Thyroid gland (tissue), 4 donors: Measurements from ENCODE around the gene ARID3C. TPM values are rescaled to one million over a fixed set of nuclear protein-coding genes. Genes with fewer than 3 reads are reported as not detected.

Experiments
- DNase-seq, 2 donors: peaks; one replicate each; pipeline ENCODE4 v3.0.0-alpha.2; 2019
- H3K27ac ChIP-seq, 3 donors: fragments of 200-600 bp; sonication (generic); 1 replicate in 2 of 3; 2 replicates in 1 of 3; pipeline ENCODE4 v1.5.1; 2016 to 2019; ENCODE audit warnings: mild to moderate bottlenecking in 1 of 3, moderate library complexity in 1 of 3
- H3K27me3 ChIP-seq: fragments of 200-600 bp; sonication (generic); one replicate; pipeline ENCODE4 v1.5.1; 2019
- H3K36me3 ChIP-seq, 2 donors: fragments of 200-600 bp; sonication (generic); one replicate each; pipeline ENCODE4 v1.5.1; 2016 to 2019
- H3K4me1 ChIP-seq, 2 donors: fragments of 200-600 bp; sonication (generic); one replicate each; pipeline ENCODE4 v1.5.1; 2017 to 2019
- H3K4me3 ChIP-seq, 3 donors: fragments of 200-600 bp; sonication (generic); replicated peaks in 1 of 3; 1 replicate in 2 of 3; 2 replicates in 1 of 3; pipeline ENCODE4 v1.5.1; 2016; ENCODE audit warnings: mild to moderate bottlenecking in 1 of 3
- H3K9me3 ChIP-seq: fragments of 200-600 bp; sonication (generic); one replicate; pipeline ENCODE4 v1.5.1; 2017
- POLR2A ChIP-seq, 2 donors: fragments of 450-650 bp; IDR thresholded peaks; one replicate each; pipeline ENCODE4 v1.6.1; 2017; ENCODE audit warnings: antibody characterized with exemption in 2 of 2, mild to moderate bottlenecking in 2 of 2, moderate library complexity in 1 of 2
- WGBS, 2 donors: methylation state at CpG; one replicate each; pipeline ENCODE4 v1.1.5; 2017; 5-methylcytosine and 5-hydroxymethylcytosine counted together
- intact Hi-C: fragments of 100-400 bp; cut with DNase I; formaldehyde crosslinking; loops from one replicate; pipeline ENCODE4 v1.15.1; 2023
- total RNA-seq, 4 donors: library from RNA; depleted of rRNA; stranded (reverse); fragments of >200 nt; gene quantifications; one replicate each; pipeline ENCODE4 v1.2.3, GENCODE V29; 2016
- TF ChIP-seq, protein P1 (sequence below), 6 experiments: fragments of 200-600 bp in 3 of 6; fragments of 450-650 bp in 3 of 6; sonication (generic) in 3 of 6; IDR thresholded peaks; one replicate each; pipeline ENCODE4 v1.5.1; 2016 to 2019; ENCODE audit warnings: antibody characterized with exemption in 6 of 6, mild to moderate bottlenecking in 2 of 6, inconsistent platforms in 1 of 6, moderate library complexity in 1 of 6

Gene ARID3C
- total RNA-seq, 4 donors from 2014 or later: not detected

DNA sequence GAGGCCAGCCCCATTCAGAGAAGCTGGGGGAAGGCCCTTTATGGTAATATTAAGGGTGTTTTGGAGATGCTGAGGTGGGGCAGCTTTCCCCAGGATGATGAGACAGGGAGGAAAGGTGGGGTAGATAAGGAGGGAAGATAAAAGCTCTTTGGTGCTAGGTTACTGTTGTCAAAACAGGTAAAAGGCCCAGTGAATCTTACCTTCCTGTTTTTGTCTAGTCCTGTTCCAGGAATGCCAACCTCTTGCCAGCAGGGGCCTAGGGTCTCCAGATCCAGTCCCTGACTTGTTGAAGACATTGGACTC, 34.4 kb upstream of the ARID3C start:
- Histone ChIP-seq H3K9me3 (no peaks in the 10 kb centered on the region), H3K36me3 (no peaks in the 10 kb centered on the region), H3K27me3 (no peaks in the 10 kb centered on the region), H3K4me1 (peaks cover 4 to 19% of the 10 kb centered on the region in 2 donors), H3K4me3 (no peak overlapping the region), H3K27ac (no peak overlapping the region)
- no peak for TF ChIP-seq POLR2A (IDR thresholded peaks at IDR 0.05)
- TF ChIP-seq, protein P1, sequence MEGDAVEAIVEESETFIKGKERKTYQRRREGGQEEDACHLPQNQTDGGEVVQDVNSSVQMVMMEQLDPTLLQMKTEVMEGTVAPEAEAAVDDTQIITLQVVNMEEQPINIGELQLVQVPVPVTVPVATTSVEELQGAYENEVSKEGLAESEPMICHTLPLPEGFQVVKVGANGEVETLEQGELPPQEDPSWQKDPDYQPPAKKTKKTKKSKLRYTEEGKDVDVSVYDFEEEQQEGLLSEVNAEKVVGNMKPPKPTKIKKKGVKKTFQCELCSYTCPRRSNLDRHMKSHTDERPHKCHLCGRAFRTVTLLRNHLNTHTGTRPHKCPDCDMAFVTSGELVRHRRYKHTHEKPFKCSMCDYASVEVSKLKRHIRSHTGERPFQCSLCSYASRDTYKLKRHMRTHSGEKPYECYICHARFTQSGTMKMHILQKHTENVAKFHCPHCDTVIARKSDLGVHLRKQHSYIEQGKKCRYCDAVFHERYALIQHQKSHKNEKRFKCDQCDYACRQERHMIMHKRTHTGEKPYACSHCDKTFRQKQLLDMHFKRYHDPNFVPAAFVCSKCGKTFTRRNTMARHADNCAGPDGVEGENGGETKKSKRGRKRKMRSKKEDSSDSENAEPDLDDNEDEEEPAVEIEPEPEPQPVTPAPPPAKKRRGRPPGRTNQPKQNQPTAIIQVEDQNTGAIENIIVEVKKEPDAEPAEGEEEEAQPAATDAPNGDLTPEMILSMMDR (IDR thresholded peaks at IDR 0.05): no peak
- DNase-seq: no peak
- intact Hi-C loops: no loop called here

DNA sequence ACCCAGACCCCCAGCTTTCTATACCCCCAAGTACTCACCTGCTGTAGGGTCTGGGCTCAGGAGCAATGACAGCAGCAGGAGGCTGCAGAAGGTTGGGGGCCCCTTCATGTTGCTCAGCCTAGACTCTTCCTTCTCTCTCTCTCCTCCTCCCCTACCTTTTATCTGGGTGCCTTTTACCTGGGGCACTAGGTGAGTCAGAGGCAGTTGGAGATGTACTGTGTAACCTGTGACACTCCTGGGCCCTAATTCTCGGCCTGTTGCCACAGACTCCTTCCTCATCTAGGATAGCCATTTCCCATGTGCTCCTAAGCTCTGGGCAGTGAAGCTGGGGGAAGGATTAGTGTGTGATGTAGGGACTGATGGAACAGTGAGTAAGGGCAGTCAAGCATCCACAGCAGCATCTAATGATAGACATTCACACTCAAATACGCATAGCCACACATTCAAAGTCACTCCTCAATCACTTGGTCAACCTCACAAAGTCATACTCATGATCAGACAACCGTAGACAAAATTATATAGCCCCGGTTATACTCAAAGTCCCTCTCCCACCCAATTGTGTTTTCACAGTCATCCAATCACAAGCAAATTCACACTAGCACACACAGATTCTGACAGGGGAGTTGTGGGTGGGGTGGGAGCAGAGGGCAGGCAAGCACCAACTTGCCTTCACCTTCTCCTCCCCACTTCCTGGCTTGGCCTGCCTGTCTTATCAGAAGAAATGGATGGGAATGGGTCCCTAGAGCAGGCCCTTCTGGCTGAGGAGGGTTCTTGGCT, 33.8 kb upstream of the ARID3C start, which contains the start of gene CCL27:
CCL27 (minus strand) TSS at position 132 of the 777 bp plus-strand sequence; CDS start at position 108, 24 bp downstream.
- no peak for DNase-seq
- H3K9me3 ChIP-seq: no peaks in the 10 kb centered on the region
- no peaks in the 10 kb centered on the region for H3K36me3 ChIP-seq
- intact Hi-C loops: no loop called here
- WGBS, 2 donors: 81 to 82% methylated on average over 4 of the region's 4 CpGs
- H3K27me3 ChIP-seq: no peaks in the 10 kb centered on the region
- H3K4me1 ChIP-seq: peaks cover 4 to 19% of the 10 kb centered on the region in 2 donors
- no peak for TF ChIP-seq POLR2A (IDR thresholded peaks at IDR 0.05)
- TF ChIP-seq, protein P1 (IDR thresholded peaks at IDR 0.05): no peak
- no peak within 1 kb of the TSS for H3K27ac ChIP-seq
- H3K4me3 ChIP-seq: no peak within 1 kb of the TSS

DNA sequence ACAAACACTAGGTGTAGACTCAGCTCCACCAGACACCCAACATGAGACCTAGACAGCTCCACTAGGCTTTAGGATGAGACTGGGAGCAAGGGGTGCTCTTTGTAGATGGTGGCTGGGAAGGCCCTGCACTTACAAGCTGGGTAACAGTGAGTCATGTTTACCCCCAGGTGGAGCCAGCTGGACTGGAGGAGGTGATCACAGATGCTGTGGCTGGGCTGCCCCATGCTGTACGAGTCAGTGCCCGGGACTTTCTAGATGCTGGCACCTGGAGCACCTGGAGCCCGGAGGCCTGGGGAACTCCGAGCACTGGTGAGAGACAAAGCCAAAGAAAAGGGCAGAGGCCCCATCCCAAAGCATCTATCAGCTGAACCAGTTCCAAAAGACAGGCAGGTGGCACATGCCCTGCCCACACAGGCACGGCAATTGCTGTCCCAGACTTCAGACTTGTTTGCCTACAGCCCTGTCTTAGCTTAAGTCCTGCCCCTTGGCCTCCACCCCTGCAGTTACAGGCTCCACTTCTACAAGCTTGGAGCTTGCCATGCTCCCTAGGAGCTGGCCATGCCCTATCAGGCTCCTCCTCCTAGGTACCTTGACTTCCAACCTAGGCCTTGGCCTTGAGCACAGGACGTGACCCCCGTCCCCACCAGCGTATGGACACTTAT, 30.9 kb upstream of the ARID3C start:
- TF ChIP-seq, protein P1 (IDR thresholded peaks at IDR 0.05): no peak
- TF ChIP-seq POLR2A (IDR thresholded peaks at IDR 0.05): no peak
- Histone ChIP-seq H3K9me3 (no peaks in the 10 kb centered on the region), H3K4me1 (peaks cover 8 to 12% of the 10 kb centered on the region in 2 donors), H3K36me3 (no peaks in the 10 kb centered on the region), H3K27ac (no peak overlapping the region), H3K4me3 (no peak overlapping the region), H3K27me3 (no peaks in the 10 kb centered on the region)
- DNase-seq: no peak
- 90 to 96% methylated on average over 5 to 8 of the region's 8 CpGs for WGBS, 2 donors
- intact Hi-C loops: no loop called here

DNA sequence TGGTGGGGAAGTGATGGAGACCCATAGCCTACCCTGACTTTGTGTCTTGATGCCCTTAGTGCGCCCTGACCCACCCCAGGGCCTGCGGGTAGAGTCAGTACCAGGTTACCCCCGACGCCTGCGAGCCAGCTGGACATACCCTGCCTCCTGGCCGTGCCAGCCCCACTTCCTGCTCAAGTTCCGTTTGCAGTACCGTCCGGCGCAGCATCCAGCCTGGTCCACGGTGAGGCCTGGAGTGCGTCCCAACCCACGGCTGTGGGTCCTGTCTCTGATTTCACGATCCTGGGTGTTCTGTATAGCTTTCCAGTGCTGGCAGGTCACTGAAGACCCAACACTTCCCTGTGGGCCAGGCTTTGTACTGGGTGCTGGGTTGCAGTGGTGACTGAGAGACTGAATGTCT, 29.6 kb upstream of the ARID3C start:
- intact Hi-C loops: no loop called here
- peaks cover 21% of the 10 kb centered on the region in 2 donors for H3K4me1 ChIP-seq
- no peaks in the 10 kb centered on the region for H3K27me3 ChIP-seq
- TF ChIP-seq, protein P1 (IDR thresholded peaks at IDR 0.05): no peak
- no peak for TF ChIP-seq POLR2A (IDR thresholded peaks at IDR 0.05)
- H3K36me3 ChIP-seq: no peaks in the 10 kb centered on the region
- no peak for DNase-seq
- 89 to 93% methylated on average over 12 to 14 of the region's 14 CpGs for WGBS, 2 donors
- no peak overlapping the region for H3K27ac ChIP-seq
- no peak overlapping the region for H3K4me3 ChIP-seq
- H3K9me3 ChIP-seq: no peaks in the 10 kb centered on the region

DNA sequence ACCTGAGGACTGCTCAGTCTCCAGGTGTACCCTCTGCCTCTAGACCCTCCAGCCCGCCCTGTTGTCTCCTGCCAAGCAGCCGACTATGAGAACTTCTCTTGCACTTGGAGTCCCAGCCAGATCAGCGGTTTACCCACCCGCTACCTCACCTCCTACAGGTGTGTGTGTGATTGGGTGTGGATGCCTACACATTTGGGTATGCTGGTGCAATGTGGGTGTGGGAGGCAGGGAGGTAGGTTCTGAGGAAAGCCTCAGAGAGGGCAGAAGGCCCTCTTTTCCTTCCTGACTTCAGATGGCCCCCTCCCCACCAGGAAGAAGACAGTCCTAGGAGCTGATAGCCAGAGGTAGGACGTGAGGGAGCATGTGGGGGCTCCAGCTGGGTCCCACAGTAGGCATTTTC, 28.1 kb upstream of the ARID3C start:
- Histone ChIP-seq H3K9me3 (no peaks in the 10 kb centered on the region), H3K36me3 (no peaks in the 10 kb centered on the region), H3K4me3 (no peak overlapping the region), H3K27ac (no peak overlapping the region), H3K27me3 (no peaks in the 10 kb centered on the region), H3K4me1 (peaks cover 32 to 36% of the 10 kb centered on the region in 2 donors)
- intact Hi-C loops: no loop called here
- TF ChIP-seq, protein P1 (IDR thresholded peaks at IDR 0.05): no peak
- TF ChIP-seq POLR2A (IDR thresholded peaks at IDR 0.05): no peak
- WGBS, 2 donors: 87 to 96% methylated on average over 4 to 5 of the region's 5 CpGs
- DNase-seq: no peak
